Gastroesophageal sphincter (tissue), 3 donors: Measurements from ENCODE around the gene ANAPC7.

Source experiments
- EP300 ChIP-seq: sonication (generic); formaldehyde crosslinking; IDR thresholded peaks from one replicate; pipeline ENCODE4 v1.6.1; 2017; ENCODE audit warnings: antibody characterized with exemption, mild to moderate bottlenecking
- POLR2A ChIP-seq, 2 donors: fragments of 450-650 bp; IDR thresholded peaks; one replicate each; pipeline ENCODE4 v1.6.1; 2017; ENCODE audit warnings: antibody characterized with exemption in 2 of 2, mild to moderate bottlenecking in 2 of 2, moderate library complexity in 1 of 2
- POLR2AphosphoS5 ChIP-seq: sonication (generic); formaldehyde crosslinking; IDR thresholded peaks from one replicate; pipeline ENCODE4 v1.6.1; 2017; ENCODE audit warnings: antibody characterized with exemption
- TF ChIP-seq, protein P1 (sequence below), 4 experiments: fragments of 200-600 bp in 2 of 4; fragments of 450-650 bp in 2 of 4; sonication (generic) in 1 of 4; IDR thresholded peaks; one replicate each; pipeline ENCODE4 v1.5.1; 2017 to 2019; ENCODE audit warnings: antibody characterized with exemption in 4 of 4, mild to moderate bottlenecking in 2 of 4, moderate library complexity in 2 of 4

DNA sequence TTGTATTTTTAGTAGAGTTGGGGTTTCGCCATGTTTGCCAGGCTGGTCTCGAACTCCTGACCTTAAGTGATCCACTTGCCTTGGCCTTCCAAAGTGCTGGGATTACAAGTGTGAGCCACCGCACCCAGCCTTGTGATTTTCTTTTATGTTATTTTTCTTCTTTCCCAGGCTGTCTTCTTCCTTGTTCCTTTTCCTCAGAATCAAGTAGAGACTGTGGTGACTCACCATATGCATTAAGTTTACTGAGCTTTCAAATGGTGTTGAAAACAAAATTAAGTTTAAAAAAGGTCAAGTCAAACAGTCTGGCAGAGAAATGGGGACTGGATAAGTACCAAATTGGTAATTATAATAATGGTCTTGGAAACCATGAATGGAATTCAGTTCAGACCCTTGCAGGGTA lies 40.9 kb upstream of the ANAPC7 start:
- TF ChIP-seq, protein P1, sequence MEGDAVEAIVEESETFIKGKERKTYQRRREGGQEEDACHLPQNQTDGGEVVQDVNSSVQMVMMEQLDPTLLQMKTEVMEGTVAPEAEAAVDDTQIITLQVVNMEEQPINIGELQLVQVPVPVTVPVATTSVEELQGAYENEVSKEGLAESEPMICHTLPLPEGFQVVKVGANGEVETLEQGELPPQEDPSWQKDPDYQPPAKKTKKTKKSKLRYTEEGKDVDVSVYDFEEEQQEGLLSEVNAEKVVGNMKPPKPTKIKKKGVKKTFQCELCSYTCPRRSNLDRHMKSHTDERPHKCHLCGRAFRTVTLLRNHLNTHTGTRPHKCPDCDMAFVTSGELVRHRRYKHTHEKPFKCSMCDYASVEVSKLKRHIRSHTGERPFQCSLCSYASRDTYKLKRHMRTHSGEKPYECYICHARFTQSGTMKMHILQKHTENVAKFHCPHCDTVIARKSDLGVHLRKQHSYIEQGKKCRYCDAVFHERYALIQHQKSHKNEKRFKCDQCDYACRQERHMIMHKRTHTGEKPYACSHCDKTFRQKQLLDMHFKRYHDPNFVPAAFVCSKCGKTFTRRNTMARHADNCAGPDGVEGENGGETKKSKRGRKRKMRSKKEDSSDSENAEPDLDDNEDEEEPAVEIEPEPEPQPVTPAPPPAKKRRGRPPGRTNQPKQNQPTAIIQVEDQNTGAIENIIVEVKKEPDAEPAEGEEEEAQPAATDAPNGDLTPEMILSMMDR (IDR thresholded peaks at IDR 0.05): no peak
- TF ChIP-seq POLR2A (IDR thresholded peaks at IDR 0.05) (no peak), EP300 (no peak), POLR2AphosphoS5 (no peak)
